GM12874 (cell line): ENCODE data around the gene TMED4.

ENCODE experiments used
- CTCF ChIP-seq: IDR thresholded peaks from 2 replicates; pipeline ENCODE4 v1.5.1; 2011; ENCODE audit warnings: low read depth, mild to moderate bottlenecking, control low read depth, low read length, moderate library complexity; ENCODE audit not compliant: insufficient read depth

The TMED4 gene

DNA sequence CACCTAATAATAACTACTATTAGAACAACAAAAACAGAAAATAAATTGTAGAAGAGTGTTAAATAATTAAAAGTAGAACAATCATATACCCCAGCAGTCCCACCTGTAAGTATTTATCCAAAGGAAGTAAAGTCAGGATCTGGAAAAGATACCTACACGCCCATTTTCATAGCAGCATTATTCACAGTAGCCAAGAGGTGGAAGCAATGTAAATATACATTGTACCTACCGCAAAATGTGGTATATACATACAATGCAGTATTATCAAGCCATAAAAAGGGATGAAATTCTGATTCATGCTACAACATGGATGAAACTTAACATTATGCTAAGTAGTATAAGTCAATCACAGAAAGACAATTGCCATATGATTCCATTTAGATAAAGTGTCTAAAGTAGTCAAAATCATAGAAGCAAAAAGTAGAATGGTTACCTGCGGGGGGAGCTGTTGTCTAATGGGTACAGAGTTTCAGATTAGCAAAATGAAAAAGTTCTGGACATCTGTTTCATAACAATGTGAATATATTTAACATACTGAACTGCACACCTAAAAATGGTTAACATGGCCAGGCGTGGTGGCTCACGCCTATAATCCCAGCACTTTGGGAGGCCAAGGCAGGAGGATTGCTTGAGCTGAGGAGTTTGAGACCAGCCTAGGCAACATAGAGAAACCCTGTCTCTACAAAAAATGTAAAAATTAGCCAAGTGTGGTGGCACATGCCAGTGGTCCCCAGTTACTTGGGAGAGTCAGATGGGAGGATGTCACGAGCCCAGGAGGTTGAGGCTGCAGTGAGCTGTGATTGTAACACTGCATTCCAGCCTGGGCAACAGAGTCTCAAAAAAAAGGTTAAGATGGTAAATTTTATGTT is 6.0 kb upstream of the TMED4 start:
- TF ChIP-seq CTCF, result peak; percentile 46; the same call in 1 of the 2 replicates

GRCh38 chr7:44583146-44583865 is 1.3 kb upstream of the TMED4 start:
- no peak for TF ChIP-seq CTCF

DNA sequence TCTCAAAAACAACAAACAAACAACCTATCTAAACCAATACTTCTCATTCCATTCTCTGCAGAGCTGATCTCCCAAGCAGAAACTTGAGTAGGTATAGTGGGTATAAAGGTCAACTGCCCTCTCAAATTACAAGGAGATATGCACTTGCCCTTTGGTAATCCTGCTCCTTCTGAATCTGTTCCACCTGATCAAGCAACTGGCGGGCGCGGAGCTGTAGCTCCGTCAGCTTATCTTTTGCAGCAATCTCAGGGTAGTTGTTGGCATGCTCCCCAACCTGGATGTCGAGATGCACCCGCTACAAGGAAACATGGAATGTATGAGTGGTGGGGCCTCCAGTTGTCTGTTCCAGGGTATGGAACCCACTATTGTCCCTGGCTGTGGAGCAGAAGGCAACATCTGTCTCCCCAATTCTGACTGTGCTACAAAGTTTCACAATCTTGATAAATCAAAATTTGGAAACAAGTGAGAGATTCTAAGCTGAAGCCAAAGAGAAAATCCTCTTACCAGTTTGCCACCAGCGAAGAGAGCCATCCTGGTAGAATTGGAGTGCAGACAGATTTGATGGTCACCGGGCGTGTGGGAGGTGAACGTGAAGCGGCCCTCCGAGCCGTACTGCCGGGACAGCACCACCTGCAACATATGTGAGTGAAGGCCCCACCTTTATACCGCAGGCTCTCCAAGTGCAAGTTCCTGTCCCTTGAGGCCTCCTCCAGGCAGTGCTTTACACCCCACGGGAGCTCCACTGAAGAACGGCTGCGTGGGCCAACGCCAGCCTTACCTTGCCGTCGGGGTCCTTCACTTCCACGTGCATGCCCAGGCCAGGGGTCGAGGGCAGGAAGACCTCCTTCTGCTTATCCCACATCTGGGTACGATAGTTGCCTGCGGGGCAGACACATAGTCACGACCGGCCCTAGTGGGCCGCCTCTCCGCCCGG is 819 bp downstream of the TMED4 start:
- no peak for TF ChIP-seq CTCF

GRCh38 chr7:44576228-44576627 is 5.8 kb downstream of the TMED4 start:
- no peak for TF ChIP-seq CTCF

GRCh38 chr7:44575054-44575453 is 7.0 kb downstream of the TMED4 start:
- TF ChIP-seq CTCF, result no peak

GRCh38 chr7:44574287-44574872 is 7.7 kb downstream of the TMED4 start:
- TF ChIP-seq CTCF, result no peak
